Measurements from ENCODE around the gene GARRE1.
"Not testable (repeated sequence)": the region's sequence is repeated elsewhere in the genome, so short reads cannot be mapped to it uniquely, and the experiment has no call there.

The GARRE1 gene

GRCh38 chr19:34255546-34255945 lies 1.2 kb downstream of the GARRE1 start:
- no peak overlapping the region for H3K27ac ChIP-seq
- no peak for DNase-seq (ENCODE audit: low read depth, low spot score)

GRCh38 chr19:34256835-34257558 lies 2.6 kb downstream of the GARRE1 start:
- no peak overlapping the region for H3K27ac ChIP-seq
- no peak for DNase-seq (ENCODE audit: low read depth, low spot score)

DNA sequence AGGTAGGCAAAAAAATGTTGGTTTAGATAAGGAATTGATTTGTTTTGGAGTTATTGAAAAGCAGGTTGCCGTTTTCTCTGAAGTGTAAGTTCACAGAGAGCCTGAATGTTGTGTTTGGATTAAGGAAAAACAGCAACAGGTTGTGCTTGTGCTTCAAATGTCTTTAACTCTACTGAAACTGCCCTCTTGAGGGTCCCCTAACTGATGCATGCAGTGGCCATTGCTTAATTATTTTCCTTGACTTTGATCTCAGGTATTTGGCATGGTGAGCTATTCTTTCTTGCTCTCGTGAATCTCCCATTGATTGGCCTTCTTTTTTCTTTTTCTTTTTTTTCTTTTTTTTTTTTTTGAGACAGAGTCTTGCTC lies 3.2 kb downstream of the GARRE1 start:
- no peak for DNase-seq (ENCODE audit: low read depth, low spot score)

DNA sequence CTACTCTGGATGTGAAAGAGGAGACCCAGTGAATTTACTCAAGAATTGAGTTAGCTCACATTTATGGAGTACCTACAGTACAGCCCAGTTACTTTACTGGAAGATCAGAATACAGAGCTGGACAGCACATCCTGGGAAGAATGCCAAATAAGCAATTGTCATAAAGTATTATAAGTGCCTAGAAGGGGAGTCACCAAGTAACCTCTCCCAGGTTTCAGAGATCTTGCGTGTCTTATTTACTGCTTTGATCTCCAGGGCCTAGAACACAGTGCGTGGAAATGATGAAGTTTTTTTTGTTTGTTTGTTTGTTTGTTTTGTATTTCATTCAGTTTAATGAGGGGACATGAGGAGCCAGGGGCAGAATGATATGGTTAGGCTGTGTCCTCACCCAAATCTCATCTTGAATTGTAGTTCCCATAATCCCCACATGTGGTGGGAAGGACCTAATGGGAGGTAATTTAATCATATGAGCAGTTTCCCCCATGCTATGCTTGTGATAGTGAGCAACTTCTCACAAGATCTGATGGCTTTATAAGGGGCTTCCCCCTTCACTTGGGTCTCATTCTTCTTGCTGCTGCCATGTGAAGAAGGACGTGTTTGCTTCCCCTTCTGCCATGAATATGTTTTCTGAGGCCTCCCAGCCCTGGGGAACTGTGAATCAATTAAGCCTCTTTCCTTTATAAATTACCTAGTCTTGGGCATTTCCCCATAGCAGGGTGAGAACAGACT lies 5.2 kb downstream of the GARRE1 start:
- no peak for DNase-seq (ENCODE audit: low read depth, low spot score)

More for the DNA sequence above, 3.2 kb downstream of the GARRE1 start:
- no peak overlapping the region for H3K27ac ChIP-seq

GRCh38 chr19:34260771-34261173 lies 6.4 kb downstream of the GARRE1 start:
- no peak overlapping the region for H3K27ac ChIP-seq
- DNase-seq (ENCODE audit: low read depth, low spot score), result no peak

More for the DNA sequence above, 5.2 kb downstream of the GARRE1 start:
- no peak overlapping the region for H3K27ac ChIP-seq

DNA sequence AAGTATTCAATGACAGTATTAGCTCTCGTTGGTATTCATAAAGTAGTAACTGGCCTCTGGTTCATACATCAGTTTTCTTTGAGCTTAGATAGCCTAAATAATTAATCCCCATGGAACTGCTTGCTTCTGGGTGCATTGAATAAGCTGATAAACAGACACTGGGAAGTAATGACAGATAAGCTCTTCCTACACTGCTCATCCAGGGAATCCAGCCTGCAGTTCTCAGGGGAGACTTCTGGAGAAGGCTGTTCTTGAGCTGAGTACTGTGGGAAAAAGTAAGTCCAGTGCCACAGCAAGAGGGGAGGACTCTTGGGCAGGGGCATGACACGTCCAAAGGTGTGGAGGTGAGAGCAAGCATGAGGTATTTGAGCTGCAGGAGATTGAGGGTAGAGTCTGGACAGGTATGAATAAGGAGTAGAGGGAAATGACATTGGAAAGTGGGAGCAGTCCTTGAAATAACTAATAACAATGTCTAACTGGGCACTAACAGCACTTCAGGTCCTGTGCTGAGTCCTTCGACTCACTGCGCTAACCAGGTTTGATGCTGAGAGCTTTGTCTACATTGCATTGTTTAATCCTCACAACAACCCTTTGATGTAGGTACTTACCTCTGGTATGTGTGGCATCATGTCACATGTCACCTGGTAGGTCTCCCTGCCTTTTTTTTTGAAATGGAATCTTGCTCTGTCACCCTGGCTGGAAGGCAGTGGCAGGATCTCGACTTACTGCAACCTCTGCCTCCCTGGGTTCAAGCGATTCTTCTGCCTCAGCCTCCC lies 7.2 kb downstream of the GARRE1 start:
- peak overlapping the region; percentile 3 for H3K27ac ChIP-seq
- no peak for DNase-seq (ENCODE audit: low read depth, low spot score)

GRCh38 chr19:34263745-34264237 lies 9.4 kb downstream of the GARRE1 start:
- DNase-seq (ENCODE audit: low read depth, low spot score), result no peak
- H3K27ac ChIP-seq, result no peak overlapping the region

DNA sequence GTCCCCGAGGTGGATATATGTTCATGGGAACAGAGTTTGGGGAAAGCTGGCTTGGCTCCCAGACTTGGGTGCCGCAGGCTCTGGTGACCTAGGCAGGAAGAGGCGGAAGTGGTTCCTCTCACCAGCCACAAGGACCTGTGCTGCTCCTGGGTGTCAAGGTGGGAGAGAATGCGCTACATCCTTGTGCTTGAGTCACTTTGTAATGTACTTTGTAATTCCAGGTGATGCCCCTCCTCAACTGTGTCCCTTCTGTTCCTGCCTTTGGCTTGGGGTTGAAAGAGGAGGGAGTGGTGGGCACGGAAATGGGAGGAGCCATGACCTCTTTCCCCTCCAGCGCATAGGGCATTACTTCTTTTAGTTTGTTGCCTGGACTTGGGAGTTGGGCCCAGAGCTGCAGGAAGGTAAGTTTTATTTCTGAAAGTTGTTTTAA lies 10.9 kb downstream of the GARRE1 start:
- H3K27ac ChIP-seq, result peak overlapping the region; percentile 28
- DNase-seq (ENCODE audit: low read depth, low spot score), result peak; percentile 33

GRCh38 chr19:34269081-34269480 lies 14.7 kb downstream of the GARRE1 start:
- DNase-seq (ENCODE audit: low read depth, low spot score), result no peak
- H3K27ac ChIP-seq, result peak overlapping the region; percentile 80

- H3K27ac ChIP-seq, result peak overlapping the region; percentile 80
- DNase-seq (ENCODE audit: low read depth, low spot score), result no peak
Observed at GRCh38 chr19:34269489-34269888, 15.1 kb downstream of the GARRE1 start.

DNA sequence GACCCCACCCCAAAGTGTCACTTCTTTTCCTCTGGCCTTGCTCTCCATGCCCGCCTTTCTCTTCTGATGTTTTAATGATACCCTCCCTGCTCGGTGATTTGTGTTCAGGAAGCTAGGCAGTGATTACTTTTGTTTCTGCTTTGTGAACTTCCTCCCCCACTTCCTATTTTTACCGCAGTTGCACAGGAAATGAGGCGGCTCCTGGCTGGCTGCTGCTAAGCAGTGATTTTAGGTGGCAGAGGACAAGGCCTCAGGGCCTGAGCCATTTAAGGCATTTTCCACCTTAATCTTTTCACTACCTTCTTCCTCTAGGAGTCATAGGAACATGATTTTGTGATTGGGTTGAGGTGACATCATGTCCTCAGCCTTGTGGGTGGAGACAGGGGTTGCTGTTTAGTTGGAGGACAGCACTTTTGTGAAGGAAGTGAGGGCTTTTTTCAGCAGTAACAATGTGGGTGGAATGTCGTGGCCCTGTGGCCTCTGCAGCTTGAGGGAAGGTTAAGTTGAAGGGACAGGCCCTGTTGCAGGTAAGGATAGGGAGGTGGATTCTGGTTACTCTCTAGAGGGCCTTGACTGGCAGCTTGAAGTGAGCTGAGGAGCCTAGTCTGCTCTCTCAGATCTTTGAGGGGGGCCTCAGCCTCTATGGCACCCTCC lies 15.7 kb downstream of the GARRE1 start:
- peak overlapping the region; percentile 80 for H3K27ac ChIP-seq
- no peak for DNase-seq (ENCODE audit: low read depth, low spot score)

DNA sequence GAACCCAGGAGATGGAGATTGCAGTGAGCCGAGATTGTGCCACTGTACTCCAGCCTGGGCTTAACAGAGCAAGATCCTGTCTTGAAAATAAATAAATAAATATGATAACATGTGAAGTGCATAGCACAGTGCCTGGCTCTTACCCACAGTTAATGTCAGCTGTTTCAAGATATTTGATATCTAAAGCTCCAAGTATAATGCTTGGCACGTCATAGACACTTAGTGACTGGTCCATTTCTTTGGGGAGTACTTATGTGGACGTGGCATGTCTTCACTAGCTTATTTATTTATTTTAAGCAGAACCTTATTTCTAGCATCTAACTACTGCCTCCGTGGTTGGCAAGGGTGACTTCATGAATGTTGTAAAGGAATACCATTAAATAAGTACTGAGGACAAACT lies 18.8 kb downstream of the GARRE1 start:
- no peak for DNase-seq (ENCODE audit: low read depth, low spot score)
- H3K27ac ChIP-seq, result no peak overlapping the region

- no peak overlapping the region for H3K27ac ChIP-seq
- no peak for DNase-seq (ENCODE audit: low read depth, low spot score)
Observed at GRCh38 chr19:34274284-34274826, 20.0 kb downstream of the GARRE1 start.

- H3K27ac ChIP-seq, result no peak overlapping the region
- no peak for DNase-seq (ENCODE audit: low read depth, low spot score)
Observed at GRCh38 chr19:34274827-34275625, 20.7 kb downstream of the GARRE1 start.

DNA sequence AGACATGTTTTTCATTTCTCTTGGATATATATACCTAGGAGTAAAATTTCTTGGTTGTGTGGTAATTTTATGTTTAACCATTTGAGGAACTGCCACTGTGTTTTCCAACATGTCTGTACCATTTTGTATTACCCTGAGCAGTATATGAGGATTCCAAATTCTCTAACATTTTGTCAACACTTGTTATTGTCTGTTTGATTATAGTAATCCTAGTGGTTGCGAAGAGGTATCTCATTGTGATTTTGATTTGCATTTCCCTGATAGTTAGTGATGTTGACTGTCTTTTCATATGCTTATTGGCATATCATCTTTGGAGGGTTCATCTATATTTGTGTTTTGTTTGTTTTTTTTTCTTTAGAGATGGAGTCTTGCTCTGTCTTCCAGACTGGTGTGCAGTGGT lies 21.4 kb downstream of the GARRE1 start:
- no peak overlapping the region for H3K27ac ChIP-seq
- no peak for DNase-seq (ENCODE audit: low read depth, low spot score)

DNA sequence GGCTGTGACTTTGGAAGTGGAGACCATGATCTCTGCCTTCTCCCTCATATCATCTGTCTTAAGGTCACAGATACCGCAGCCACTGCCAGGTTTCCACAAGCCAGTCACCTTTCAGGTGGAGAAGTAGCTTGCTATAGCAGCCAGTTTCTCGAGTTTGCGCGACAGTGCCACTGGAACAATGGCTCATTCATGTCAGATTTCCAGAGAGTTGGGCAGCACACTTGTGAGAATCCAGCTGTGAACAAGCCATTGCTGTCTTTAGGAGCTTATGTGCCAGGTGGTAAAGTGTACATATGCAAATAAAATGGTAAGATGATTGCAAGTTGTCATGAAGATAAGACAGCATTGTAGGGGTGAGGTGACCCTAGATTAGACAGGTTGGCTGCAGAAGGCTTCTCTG lies 22.3 kb downstream of the GARRE1 start:
- H3K27ac ChIP-seq, result no peak overlapping the region
- DNase-seq (ENCODE audit: low read depth, low spot score), result no peak

GRCh38 chr19:34277244-34277643 lies 22.9 kb downstream of the GARRE1 start:
- no peak overlapping the region for H3K27ac ChIP-seq
- no peak for DNase-seq (ENCODE audit: low read depth, low spot score)

DNA sequence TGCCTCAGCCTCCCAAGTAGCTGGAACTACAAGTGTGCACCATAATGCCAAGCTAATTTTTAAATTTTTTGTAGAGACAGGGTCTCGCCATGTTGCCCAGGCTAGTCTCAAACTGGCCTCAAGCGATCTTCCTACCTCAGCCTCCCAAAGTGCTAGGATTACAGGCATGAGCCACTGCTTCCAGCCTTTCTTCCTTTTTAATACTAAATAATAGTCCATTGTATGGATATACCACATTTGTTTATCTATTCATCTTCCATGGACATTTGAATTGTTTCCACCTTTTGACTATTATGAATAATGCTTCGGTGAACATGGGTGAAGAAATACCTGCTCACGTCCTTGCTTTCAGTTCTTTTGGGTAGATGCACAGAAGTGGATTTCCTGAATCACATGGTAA lies 24.4 kb downstream of the GARRE1 start:
- DNase-seq (ENCODE audit: low read depth, low spot score), result no peak
- no peak overlapping the region for H3K27ac ChIP-seq

- not testable (repeated sequence) for H3K27ac ChIP-seq; DNase-seq (ENCODE audit: low read depth, low spot score)
Observed at GRCh38 chr19:34281444-34281843, 27.1 kb downstream of the GARRE1 start.

Measured in epithelial cell of prostate (primary cell).